ENCODE data around the gene TIGD1. TPM values are rescaled to one million over a fixed set of nuclear protein-coding genes. Genes with fewer than 3 reads are reported as not detected.
"Not testable (repeated sequence)": the region's sequence is repeated elsewhere in the genome, so short reads cannot be mapped to it uniquely, and the experiment has no call there.

TIGD1 gene
- total and polyA plus RNA-seq, 3 donors from 2014 or later = 6.8 to 9.4 (median 9.2) TPM

DNA sequence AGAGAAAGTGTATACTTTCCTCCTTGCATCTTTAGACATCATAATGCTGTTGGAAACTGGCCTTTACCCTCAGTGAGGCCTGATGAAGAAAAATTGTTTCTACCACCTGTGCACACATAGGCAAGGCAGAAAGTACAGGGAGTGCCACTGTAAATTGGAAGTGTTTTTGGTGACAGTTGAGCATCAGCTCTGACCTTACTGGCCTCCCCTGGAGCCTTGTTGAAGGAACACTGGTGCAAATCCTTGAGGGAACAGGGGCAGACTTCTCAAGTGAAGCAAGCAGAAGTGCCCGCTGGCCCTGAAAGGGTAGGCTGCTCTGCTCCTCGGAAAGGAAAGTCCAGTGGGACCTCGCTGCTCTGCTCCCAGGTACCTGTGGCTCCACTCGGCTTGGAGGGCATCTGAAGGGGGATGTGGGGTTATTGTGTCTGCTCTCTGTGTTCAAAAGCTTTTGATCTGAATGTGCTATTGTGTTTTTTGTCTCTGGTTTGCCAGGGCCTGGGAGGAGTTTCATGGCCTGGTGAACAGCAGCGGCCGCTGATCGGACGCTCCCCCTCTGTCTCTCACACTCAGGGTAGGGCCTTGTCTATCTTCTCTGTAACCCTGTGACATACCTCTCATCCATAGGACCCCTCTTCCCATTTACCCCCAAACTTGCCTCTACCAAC is 23.5 kb upstream of the TIGD1 start:
- H3K9me3 ChIP-seq = no peaks in the 10 kb centered on the region
- 87 to 92% methylated on average over 8 of the region's 8 CpGs for WGBS, 2 donors
- no peak for TF ChIP-seq POLR2A (IDR thresholded peaks at IDR 0.05)
- TF ChIP-seq, protein P1, sequence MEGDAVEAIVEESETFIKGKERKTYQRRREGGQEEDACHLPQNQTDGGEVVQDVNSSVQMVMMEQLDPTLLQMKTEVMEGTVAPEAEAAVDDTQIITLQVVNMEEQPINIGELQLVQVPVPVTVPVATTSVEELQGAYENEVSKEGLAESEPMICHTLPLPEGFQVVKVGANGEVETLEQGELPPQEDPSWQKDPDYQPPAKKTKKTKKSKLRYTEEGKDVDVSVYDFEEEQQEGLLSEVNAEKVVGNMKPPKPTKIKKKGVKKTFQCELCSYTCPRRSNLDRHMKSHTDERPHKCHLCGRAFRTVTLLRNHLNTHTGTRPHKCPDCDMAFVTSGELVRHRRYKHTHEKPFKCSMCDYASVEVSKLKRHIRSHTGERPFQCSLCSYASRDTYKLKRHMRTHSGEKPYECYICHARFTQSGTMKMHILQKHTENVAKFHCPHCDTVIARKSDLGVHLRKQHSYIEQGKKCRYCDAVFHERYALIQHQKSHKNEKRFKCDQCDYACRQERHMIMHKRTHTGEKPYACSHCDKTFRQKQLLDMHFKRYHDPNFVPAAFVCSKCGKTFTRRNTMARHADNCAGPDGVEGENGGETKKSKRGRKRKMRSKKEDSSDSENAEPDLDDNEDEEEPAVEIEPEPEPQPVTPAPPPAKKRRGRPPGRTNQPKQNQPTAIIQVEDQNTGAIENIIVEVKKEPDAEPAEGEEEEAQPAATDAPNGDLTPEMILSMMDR (IDR thresholded peaks at IDR 0.05) = no peak
- H3K27me3 ChIP-seq = no peaks in the 10 kb centered on the region
- H3K27ac ChIP-seq = no peak overlapping the region
- H3K4me3 ChIP-seq = no peak overlapping the region
- intact Hi-C loops (cut with DNase I; ENCODE audit: low total_unique reads) = no loop called here
- H3K36me3 ChIP-seq (ENCODE audit: low read depth, missing control alignments) = no peaks in the 10 kb centered on the region
- no peaks in the 10 kb centered on the region for H3K4me1 ChIP-seq
- no peak for DNase-seq

DNA sequence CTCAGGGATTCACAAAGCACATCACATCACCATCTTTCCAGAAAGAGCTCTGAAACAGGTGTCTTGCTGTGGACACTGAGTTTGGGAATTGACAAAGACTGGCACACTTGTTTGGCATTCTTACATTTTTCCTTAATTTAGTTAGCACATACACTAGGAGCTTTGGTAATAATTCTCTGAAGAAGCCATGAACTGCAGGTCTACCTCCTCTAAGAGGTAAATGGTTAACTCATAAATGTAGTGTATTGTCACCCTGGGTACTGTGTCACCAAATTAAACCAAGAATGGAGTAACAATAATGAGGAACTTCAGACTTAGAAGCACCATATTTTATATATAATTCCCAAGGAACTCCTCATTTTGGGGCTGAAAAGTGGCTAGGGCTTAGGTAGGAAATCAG is 22.7 kb upstream of the TIGD1 start:
- Histone ChIP-seq H3K36me3 (ENCODE audit: low read depth, missing control alignments) (no peaks in the 10 kb centered on the region), H3K4me3 (no peak overlapping the region), H3K27me3 (no peaks in the 10 kb centered on the region), H3K9me3 (no peaks in the 10 kb centered on the region), H3K27ac (no peak overlapping the region), H3K4me1 (no peaks in the 10 kb centered on the region)
- no peak for TF ChIP-seq POLR2A (IDR thresholded peaks at IDR 0.05)
- TF ChIP-seq, protein P1 (IDR thresholded peaks at IDR 0.05) = no peak
- intact Hi-C loops (cut with DNase I; ENCODE audit: low total_unique reads) = no loop called here
- DNase-seq = no peak

DNA sequence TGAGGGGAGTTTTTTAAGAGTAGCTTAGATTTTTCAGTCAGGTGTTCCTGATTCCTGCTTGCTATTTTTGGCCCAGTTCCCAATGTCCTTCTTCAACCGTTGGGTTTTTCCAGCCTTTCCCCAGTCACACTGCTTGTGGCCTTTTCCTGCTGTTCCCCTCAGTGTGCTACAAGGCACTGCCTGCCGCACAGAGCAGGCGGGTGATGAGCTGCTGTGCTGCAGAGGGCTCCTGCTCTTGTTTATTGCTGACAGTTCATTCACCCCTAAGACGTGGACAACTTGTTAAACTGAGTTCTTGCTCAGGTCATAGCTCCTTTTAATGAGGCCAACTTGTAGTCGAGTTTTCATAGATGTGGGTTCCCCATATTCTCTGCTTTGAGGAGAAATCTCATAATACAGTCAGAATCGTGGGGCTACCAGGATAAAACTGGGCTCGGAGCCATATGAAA is 20.7 kb upstream of the TIGD1 start:
- no peak for DNase-seq
- intact Hi-C loops (cut with DNase I; ENCODE audit: low total_unique reads) = no loop called here
- H3K27me3 ChIP-seq = no peaks in the 10 kb centered on the region
- H3K9me3 ChIP-seq = no peaks in the 10 kb centered on the region
- H3K27ac ChIP-seq = no peak overlapping the region
- H3K36me3 ChIP-seq (ENCODE audit: low read depth, missing control alignments) = no peaks in the 10 kb centered on the region
- 65 to 69% methylated on average over 7 of the region's 7 CpGs for WGBS, 2 donors
- TF ChIP-seq POLR2A (IDR thresholded peaks at IDR 0.05) = no peak
- TF ChIP-seq, protein P1 (IDR thresholded peaks at IDR 0.05) = no peak
- no peak overlapping the region for H3K4me3 ChIP-seq
- no peaks in the 10 kb centered on the region for H3K4me1 ChIP-seq

DNA sequence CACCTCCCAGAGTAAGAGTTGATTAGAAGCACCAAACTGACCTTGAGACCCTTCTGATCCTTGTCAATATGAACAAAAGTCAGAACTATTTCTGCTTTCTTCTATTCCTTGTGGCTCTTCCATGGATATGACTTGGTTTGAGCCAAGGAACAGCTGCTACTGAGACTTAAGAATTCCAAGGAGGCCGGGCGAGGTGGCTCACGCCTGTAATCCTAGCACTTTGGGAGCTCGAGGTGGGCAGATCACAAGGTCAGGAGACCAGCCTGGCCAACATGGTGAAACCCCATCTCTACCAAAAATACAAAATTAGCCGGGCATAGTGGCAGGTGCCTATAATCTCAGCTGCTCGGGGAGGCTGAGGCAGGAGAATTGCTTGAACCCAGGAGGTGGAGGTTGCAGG is 20.1 kb upstream of the TIGD1 start:
- intact Hi-C loops (cut with DNase I; ENCODE audit: low total_unique reads); H3K9me3 ChIP-seq; H3K4me3 ChIP-seq; DNase-seq; H3K36me3 ChIP-seq (ENCODE audit: low read depth, missing control alignments); H3K27me3 ChIP-seq; H3K4me1 ChIP-seq; H3K27ac ChIP-seq: not testable (repeated sequence)
- 85 to 92% methylated on average over 6 of the region's 6 CpGs for WGBS, 2 donors

DNA sequence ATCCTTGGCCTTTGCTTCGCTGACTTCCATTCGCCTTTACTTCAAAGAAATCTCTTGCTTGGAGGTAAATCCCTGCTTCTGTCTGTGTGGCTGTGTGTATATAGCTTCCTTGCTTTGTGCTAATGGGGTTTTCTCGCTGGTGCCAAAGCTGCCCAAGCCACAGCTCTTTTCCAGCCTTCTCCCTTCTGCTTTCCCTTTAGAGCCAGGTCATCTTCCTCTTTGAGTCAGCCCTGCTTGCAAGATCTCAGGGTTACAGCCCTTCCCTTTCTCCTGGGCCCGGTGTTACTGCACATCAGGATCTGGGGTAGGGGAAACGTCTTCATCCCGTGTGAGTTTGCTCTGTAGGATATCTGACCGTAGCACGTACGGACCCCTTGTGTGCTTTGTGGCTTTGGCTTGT is 19.2 kb upstream of the TIGD1 start:
- WGBS, 2 donors = 92 to 93% methylated on average over 9 of the region's 9 CpGs
- H3K4me1 ChIP-seq = no peaks in the 10 kb centered on the region
- H3K27me3 ChIP-seq = no peaks in the 10 kb centered on the region
- H3K27ac ChIP-seq = no peak overlapping the region
- H3K4me3 ChIP-seq = no peak overlapping the region
- H3K36me3 ChIP-seq (ENCODE audit: low read depth, missing control alignments) = peaks cover 3% of the 10 kb centered on the region
- DNase-seq = no peak
- intact Hi-C loops (cut with DNase I; ENCODE audit: low total_unique reads) = no loop called here
- no peaks in the 10 kb centered on the region for H3K9me3 ChIP-seq
- TF ChIP-seq, protein P1 (IDR thresholded peaks at IDR 0.05) = no peak
- TF ChIP-seq POLR2A (IDR thresholded peaks at IDR 0.05) = no peak
